Lower leg skin (tissue), 4 donors: ENCODE measurements around the gene ALX4. TPM values are rescaled to one million over a fixed set of nuclear protein-coding genes. Genes with fewer than 3 reads are reported as not detected.

Source experiments
- DNase-seq, 2 donors: peaks; one replicate each; pipeline ENCODE4 v3.0.0-alpha.2; 2019; ENCODE audit warnings: low spot score in 2 of 2
- H3K4me3 ChIP-seq: fragments of 200-600 bp; sonication (generic); 2 replicates; pipeline ENCODE4 v1.5.1; 2017; ENCODE audit warnings: mild to moderate bottlenecking, low read depth; ENCODE audit not compliant: poor library complexity, severe bottlenecking
- POLR2A ChIP-seq, 2 donors: fragments of 450-650 bp; IDR thresholded peaks; one replicate each; pipeline ENCODE4 v1.6.1; 2016 to 2017; ENCODE audit warnings: antibody characterized with exemption in 2 of 2, mild to moderate bottlenecking in 1 of 2, moderate library complexity in 1 of 2
- WGBS, 2 donors: methylation state at CpG; one replicate each; pipeline ENCODE4 v1.1.5; 2018; 5-methylcytosine and 5-hydroxymethylcytosine counted together
- intact Hi-C: fragments of 100-400 bp; cut with DNase I; formaldehyde crosslinking; loops from one replicate; pipeline ENCODE4 v1.15.0; 2023; ENCODE audit warnings: low total_unique reads
- total RNA-seq, 4 donors: library from RNA; depleted of rRNA; stranded (reverse); fragments of >200 nt; gene quantifications; one replicate each; pipeline ENCODE4 v1.1.0, GENCODE V29; 2016
- TF ChIP-seq, protein P1 (sequence below), 3 donors: fragments of 450-650 bp; IDR thresholded peaks; one replicate each; pipeline ENCODE4 v1.5.1; 2016; ENCODE audit warnings: antibody characterized with exemption in 3 of 3, mild to moderate bottlenecking in 3 of 3, moderate library complexity in 2 of 3

Gene ALX4
- total RNA-seq, 4 donors from 2014 or later: 0.04 to 1.7 (median 0.96) TPM; not detected in 1

DNA sequence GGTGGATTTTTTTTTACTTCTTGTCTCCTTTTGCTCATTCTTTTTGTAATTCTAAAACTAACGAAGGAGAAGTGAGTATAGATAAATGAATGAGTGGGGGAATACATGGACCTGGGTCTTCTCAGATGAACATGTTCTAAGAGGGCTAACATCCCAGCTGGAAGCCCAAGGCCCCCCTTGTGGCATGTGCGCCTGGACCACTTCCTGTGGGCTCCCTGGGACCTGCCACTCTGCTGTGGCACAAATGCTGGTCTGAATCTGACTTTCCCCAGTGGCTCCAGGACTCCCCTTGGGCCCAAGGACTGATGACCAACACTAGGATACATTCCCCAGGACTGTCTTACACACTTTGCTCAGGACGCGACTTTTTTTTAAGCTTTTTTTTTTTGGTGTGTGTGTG is 32.7 kb upstream of the ALX4 start:
- TF ChIP-seq, protein P1, sequence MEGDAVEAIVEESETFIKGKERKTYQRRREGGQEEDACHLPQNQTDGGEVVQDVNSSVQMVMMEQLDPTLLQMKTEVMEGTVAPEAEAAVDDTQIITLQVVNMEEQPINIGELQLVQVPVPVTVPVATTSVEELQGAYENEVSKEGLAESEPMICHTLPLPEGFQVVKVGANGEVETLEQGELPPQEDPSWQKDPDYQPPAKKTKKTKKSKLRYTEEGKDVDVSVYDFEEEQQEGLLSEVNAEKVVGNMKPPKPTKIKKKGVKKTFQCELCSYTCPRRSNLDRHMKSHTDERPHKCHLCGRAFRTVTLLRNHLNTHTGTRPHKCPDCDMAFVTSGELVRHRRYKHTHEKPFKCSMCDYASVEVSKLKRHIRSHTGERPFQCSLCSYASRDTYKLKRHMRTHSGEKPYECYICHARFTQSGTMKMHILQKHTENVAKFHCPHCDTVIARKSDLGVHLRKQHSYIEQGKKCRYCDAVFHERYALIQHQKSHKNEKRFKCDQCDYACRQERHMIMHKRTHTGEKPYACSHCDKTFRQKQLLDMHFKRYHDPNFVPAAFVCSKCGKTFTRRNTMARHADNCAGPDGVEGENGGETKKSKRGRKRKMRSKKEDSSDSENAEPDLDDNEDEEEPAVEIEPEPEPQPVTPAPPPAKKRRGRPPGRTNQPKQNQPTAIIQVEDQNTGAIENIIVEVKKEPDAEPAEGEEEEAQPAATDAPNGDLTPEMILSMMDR (IDR thresholded peaks at IDR 0.05): no peak
- no peak for TF ChIP-seq POLR2A (IDR thresholded peaks at IDR 0.05)
- no peak for DNase-seq
- no peak overlapping the region for H3K4me3 ChIP-seq
- intact Hi-C loops: no loop called here
- WGBS, 2 donors: 81 to 87% methylated on average over 4 of the region's 4 CpGs

DNA sequence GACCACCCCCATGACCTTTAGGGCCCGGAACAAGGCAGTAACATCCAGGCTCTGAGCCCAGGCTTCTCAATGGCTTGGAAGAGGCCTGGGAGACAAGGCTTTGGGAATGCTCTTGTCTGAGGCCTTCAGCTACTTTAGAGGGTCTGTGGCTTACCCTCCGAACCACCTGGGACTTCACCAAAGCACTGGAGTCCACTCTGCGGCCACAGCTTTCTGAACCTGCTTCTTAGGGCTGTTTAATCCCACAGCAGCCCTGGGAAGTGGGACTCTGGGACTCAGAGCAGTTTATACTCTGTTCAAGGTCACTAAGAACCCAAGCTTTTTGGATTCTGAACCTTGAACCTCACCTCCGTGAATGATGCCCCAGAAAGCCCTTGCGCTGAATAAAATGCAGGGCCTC is 30.7 kb upstream of the ALX4 start:
- intact Hi-C loops: no loop called here
- no peak for DNase-seq
- no peak overlapping the region for H3K4me3 ChIP-seq
- WGBS, 2 donors: 90 to 98% methylated on average over 4 to 5 of the region's 5 CpGs
- TF ChIP-seq, protein P1 (IDR thresholded peaks at IDR 0.05): no peak
- TF ChIP-seq POLR2A (IDR thresholded peaks at IDR 0.05): no peak

DNA sequence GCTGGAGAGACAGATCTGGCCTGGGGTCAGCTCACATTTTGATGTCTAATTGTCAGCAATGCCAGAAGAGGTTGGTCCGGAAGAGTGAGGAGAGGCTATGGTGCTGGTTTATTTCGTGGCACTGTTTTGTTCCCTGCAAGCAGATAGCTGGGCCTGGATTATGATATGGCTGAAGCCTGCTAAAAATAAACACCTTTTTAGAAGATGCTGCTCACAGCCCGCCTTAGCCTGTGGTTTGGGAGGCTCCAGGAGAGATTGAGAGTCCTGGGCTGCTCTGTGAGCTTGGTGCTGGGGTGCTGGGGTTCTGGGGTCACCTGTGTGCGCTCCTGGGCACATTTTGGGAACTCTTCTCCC is 29.6 kb upstream of the ALX4 start:
- no peak overlapping the region for H3K4me3 ChIP-seq
- WGBS, 2 donors: 87 to 88% methylated on average over 4 of the region's 4 CpGs
- intact Hi-C loops: no loop called here
- TF ChIP-seq, protein P1 (IDR thresholded peaks at IDR 0.05): no peak
- TF ChIP-seq POLR2A (IDR thresholded peaks at IDR 0.05): no peak
- DNase-seq: no peak

DNA sequence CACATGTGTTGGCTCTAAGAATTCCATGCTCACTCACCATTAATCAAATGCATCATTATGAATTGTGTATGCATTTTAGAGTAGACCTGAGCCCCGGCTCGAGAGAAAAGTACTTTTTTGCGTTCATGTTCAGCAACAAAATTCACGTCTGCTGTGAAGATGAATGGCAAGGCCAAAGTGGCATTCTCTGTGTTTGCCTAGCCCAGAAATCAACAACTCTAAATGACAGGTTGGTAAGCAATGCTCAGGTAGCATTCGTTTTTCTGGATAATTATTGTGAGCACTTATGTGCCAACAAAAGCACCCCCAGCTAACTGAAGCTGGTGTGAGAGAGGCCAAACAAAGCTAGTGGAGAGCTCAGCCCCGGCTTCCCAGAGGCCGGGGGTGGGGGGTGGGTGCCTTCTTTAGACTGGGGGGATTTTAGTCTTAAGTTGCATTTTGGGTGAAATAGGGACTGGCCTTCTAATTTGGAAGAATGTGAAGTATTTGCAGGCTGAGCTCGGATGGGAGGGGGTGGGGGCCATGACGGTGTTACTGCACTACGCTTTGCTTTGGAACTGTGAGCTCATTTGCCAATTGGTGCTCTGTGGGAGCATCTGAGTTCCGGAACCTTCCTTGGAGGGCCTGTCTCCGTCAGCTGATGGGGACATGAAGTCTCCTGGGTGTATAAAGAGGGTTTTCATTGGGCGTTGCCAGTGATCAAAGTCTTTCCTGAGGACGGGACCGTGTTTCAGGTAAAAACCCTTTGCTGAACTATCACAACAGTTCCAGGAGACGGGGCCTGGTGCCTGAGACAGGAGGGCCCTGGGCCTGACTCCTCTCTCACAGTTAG is 29.0 kb upstream of the ALX4 start:
- H3K4me3 ChIP-seq: no peak overlapping the region
- 82 to 89% methylated on average over 16 of the region's 16 CpGs for WGBS, 2 donors
- intact Hi-C loops: no loop called here
- TF ChIP-seq POLR2A (IDR thresholded peaks at IDR 0.05): no peak
- TF ChIP-seq, protein P1 (IDR thresholded peaks at IDR 0.05): no peak
- no peak for DNase-seq

DNA sequence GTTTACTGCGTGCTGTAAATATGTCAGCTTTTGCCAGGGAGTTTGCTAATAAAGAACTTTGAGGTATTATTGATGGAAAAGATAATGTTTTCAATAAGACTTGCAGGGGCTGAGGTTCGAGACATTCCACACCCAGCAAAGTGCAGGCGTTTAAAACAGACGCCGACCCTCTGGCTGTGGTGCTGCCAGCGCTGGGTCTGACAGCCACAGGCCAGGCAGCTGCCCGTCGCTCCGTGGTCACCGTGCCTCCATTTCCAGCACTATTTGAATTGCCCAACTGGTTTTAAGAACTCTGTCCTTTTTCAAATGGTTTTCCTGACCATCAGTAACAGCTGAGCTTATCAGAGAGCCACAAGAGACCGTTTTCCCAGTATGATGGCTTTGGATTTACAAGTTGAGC is 28.1 kb upstream of the ALX4 start:
- TF ChIP-seq, protein P1 (IDR thresholded peaks at IDR 0.05): no peak
- TF ChIP-seq POLR2A (IDR thresholded peaks at IDR 0.05): no peak
- no peak overlapping the region for H3K4me3 ChIP-seq
- DNase-seq: no peak
- 48 to 51% methylated on average over 11 of the region's 11 CpGs for WGBS, 2 donors
- intact Hi-C loops: no loop called here

DNA sequence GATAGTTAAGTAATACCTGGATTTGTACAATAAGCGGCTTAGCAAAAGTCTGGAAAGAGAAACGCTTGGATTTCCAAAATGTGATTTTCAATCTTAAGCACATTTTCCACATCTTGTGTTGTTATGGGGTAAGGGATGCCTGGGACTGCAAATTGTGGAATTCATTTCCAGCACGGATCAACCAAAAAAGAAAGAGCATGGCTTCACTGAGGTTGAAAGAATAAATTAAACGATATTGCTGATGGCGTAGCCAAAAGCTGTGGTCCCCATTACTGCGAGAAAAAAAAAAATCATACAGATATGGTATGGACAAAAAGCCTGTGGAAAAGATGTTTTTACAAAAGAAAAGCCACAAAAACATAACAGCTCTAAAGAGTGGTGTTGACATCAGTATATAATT is 26.0 kb upstream of the ALX4 start:
- TF ChIP-seq POLR2A (IDR thresholded peaks at IDR 0.05): no peak
- TF ChIP-seq, protein P1 (IDR thresholded peaks at IDR 0.05): no peak
- no peak for DNase-seq
- intact Hi-C loops: no loop called here
- WGBS, 2 donors: 49 to 60% methylated on average over 6 of the region's 6 CpGs
- no peak overlapping the region for H3K4me3 ChIP-seq
